Amniotic stem cell (primary cell): ENCODE results near the gene OSTF1.

Source experiments
- DNase-seq: peaks from one replicate; lab custom pipeline; 2025; lab: John Stamatoyannopoulos, UW

OSTF1 gene

DNA sequence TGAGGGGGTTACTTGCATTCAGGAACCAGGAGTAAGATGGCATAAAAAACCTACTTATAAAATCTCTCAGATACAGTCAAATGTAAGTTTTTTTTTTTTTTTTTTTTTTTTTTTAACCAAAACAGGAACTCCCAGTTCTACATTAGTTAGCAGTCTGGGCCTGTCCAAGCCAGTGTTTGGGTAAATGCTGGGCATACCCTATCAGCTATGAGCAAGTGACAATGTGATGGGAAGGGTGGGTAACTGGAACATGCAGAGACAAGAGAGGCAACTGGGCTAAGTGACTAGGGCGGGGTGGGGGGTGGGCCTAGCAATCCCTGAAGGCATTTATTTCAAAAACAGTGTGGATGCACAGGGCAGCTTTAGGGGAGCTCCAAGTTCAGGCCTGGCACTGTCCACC is 2.7 kb upstream of the OSTF1 start:
- no peak for DNase-seq

DNA sequence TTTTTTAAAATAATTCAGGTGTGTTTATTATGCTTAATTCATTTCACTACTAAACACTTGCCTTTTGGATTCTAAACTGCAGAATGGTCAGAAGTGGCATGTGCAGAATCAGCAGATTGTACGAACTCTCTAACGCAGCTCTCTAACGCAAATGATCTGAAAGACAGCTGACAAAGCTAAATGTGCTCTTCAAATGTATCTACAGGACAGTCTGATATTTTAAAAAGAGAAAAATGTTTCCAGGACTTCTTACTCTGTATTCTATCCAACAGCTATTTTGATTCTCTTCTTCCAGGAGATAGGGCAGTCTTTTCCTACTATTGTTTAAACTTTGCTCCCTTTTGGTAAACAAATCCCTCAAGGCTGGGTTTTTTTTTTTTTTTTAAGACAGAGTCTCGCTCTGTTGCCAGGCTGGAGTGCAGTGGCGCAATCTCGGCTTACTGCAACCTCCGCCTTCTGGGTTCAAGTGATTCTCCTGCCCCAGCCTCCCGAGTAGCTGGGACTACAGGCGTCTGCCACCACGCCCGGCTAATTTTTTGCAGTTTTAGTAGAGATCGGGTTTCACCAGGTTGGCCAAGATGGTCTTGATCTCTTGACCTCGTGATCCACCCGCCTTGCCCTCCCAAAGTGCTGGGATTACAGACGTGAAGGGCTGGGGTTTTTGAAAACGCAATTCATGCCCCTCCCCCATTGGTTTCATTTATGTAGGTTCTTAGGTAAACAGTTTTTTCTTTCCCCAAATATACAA is 1.6 kb upstream of the OSTF1 start:
- no peak for DNase-seq

DNA sequence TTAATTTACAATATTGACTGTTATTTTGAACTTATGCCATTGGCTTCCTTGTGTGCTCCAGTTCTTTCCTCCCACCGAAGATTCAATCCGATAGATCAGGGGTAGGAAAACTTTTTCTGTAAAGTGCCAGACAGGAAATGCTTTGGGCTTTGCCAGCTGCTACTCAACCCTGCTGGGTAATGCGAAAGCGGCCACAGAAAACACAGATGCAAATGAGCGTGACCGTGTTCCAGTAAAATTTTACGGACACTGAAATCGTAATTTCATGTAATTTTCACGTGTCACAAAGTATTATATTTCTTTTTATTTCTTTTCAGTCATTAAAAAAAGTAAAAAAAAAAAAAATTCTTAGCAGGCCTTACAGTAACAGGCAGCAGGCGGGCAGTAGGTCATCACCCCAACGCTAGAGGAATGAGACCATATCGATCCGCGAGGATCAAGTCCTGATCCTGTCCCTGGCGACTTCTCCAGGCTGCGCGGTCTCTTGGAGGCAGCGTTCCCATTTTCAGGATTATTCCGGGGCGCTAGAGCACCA is 958 bp upstream of the OSTF1 start:
- no peak for DNase-seq

DNA sequence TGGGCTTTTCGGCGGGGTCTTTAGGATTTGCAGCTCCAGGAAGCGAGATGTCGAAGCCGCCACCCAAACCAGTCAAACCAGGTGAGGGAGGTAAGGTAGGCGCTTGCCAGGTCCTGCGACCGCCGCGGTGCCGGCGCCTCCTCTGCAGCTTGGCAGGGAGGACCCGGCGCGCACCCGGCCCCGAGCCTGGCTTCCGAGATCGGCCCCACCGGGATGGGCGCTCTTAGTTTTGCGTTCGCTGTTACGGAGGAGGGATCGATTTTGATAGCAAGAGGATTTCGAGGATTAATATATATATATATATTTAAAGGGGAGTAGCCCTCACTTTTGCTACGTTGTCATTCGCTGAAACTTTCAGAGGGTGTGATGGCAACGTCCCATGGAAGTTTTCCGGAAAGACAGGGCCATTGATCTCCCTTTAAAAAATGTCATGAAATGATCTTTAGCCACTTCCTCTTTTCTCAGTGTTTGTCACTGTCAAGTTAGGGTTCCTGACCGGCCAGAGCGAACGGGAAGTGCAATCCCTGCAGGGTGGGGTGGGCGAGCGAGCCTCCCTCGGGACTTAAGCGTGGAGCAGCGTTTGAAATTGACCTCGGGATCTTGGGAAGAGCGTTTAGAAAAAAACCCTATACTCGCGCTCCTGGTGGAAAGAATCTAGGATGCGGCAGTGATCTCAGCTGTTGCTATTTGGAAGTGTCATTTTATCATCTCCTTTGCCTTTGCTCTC is 495 bp downstream of the OSTF1 start:
- peak; percentile 62 for DNase-seq

DNA sequence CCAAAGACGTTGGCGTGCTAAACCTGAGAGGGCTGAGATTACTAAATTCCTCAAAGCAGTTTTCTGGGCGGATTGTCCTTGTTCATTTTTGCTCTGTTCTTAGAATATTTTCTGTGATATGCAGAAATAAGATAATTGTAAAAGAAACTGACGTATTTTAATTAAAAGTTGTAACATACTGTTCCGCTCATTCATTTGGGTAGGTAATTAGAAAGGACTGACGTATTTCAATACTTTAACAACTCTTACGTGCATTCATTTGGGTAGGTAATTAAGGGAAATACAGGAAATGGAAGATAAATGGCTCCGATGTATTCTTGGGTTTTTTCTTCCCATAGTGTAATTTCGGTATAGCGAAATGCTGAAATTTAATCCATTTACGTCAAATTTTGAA is 1.1 kb downstream of the OSTF1 start:
- DNase-seq = no peak

DNA sequence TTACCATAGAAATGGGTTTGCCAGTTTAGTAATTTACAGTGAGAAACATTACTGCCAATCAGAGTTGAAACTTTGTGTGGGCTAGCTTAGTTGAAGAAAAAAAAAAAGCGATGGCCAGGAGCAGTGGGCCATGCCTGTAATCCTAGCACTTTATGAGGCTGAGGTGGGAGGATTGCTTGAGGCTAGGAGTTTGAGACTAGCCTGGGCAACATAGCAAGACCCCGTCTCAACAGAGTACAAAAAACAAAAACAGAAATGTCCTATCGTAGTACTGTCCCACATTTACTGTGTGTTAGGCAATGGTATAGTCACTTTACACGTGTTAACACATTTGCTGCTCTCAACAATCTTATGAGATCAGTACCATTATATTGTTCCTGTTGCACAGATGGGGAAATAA is 2.3 kb downstream of the OSTF1 start:
- no peak for DNase-seq

DNA sequence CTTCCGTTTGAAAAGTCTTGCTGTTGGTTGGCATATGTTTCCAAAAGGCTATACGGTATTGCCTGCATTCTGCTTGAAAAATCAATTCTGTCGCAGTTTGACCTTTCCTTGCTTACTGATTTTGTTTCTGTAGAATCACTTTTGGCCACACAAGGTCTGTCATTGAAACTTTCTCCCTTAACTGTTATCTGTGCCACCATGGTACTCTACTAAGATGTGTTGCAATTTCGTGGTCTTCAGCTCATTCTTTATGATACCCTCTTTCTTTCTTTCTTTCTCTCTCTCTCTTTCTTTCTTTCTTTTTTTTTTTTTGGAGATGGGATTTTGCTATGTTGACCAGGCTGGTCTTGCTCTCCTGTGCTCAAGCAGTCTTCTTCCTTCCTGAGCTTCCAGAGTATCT is 4.5 kb downstream of the OSTF1 start:
- no peak for DNase-seq

DNA sequence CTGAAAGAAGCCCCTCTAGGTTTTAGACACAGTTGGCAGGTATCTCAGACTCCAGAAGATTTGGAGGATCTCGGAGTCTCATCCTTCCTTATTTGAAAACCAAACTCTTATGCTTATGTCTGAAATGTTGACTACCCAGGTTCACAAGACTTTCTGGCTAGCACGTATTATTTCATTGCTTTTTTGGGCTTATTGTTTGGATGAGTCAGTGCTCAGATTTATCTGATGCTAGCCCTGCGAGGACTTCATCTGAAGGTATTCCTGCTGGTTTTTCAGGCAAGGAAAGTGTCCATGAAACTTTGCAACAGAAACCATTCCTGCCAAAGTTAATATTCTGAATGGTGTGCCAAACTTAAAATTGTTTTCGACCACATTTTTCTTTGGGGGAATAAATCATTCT is 8.5 kb downstream of the OSTF1 start:
- no peak for DNase-seq

DNA sequence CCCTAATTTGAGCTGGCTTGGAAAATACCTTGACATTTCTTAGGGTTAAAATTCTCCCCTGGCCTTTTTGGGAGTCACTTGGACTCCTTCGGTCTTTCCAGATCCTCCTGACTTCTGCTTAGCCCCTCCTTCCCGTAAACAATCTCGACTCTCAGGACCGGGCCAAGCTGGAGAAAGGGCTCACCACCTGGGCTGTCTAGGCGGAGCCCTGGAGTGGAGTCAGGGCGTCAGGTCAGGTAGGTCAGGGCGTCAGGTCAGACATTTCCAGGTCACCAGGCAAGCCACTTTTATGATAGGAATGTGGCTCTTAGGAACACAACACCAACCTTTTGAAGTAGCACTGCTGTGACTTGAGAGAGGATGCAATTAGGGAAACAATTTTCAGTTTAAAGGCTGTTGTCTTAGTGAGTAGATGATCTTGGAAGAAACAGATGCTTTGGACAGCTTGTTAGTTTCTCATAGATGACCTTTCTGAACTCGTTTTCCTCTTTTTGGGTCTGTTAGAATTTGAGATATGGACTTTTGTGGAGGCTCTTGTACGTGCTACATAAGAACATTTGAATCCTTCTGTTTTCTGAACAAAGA is 12.8 kb downstream of the OSTF1 start:
- no peak for DNase-seq

DNA sequence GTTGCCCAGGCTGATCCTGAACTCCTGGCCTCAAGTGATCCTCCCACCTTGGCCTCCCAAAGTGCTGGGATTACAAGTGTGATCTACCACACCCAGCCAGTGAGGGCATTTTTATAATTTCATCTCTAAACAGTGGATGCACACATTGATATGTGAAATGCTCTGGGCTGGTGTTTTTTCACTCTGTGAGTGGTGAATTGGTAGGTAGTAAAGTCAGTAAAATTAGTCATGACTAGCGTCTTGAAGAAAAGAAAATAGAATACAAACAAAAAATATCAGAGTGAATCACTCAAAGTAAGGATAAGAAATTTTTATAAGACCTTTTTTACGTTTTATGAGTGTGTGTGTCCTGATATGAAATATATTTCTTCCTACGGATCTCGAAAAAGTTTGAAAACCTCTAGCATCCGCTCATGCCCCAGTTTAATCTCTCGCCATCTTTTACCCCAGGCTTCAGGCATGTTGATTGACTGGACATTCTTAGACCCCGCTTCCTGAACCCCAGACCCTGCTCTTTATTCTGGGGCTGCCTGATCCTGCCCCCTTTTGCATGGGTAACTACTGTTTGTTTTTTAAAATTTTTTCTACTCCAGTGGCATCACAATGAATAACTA is 14.0 kb downstream of the OSTF1 start:
- DNase-seq = no peak

DNA sequence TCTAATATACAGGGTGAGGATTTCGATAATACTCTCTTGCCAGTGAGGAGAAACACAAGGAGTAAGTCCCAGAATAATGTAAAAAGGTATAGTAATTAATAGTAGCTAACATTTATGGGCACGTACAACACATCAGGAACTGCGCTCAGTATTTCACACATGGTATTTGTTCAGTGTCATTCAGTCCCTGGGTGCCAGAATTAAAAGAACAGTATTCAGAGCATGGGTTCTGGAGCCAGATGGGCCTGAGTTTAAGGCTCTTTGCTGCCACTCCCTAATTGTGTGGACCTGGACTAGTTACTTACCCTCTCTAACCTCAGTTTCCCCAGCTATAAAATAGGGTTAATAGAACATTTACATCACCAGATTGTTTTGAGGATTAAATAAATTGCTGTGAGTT is 16.3 kb downstream of the OSTF1 start:
- no peak for DNase-seq

DNA sequence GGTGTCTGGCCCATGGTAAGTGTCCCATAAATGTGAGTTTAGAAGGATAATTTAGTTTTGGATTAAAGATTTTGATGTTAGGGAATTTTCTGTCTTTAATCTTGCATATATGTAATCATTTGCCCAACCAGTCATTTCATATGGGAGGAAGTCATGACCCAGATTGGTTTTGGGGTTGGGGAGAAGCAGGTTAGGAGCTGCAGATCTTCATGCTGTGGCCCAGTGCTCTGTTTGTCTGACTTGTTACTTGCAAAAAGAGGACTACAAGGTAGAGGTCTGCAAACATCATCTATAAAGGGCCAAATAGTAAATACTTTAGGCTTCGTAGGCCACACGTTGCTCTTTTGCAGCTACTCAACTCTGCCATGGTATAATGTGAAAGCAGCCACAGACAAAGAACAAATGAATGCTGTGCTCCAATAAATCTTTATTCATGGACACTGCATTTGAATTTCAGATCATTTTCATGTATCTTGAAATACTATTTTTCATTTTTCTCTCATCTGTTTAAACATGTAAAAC is 16.8 kb downstream of the OSTF1 start:
- no peak for DNase-seq

DNA sequence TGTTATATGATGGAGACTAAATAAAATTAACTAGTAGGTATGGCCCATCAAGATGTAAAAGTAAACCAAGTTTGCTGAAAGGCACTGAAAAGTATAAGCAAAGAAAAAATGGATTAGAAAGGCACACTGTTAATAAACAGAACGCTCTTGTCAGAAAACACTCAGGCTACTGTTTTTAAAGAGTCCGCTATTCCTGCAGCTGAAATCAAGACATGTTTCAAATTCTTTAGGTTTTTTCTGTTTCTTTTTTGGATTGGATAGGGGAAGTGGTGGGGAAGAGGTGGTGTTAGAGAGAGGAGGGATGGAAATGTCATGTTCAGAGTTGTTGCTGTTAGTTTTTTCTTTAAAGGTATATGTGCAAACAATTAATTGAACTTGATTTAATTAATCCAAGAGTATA is 17.5 kb downstream of the OSTF1 start:
- no peak for DNase-seq

DNA sequence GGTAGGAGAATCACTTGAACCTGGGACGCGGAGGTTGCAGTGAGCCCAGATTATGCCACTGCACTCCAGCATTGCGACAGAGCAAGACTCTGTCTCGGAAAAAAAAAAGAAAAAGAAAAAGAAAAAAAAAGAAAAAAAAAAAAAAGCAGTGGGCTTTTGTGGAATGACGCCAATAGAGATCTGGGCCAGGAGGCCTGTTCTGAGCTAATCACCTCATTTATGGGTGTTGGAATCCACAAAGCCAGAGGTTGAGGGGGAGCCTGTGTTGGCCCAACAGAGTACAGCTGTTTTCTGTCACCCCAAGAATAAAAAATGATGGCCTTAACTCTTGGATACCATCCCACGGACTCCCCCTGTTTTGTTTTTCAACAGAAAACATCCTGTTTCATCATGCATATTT is 18.5 kb downstream of the OSTF1 start:
- no peak for DNase-seq

DNA sequence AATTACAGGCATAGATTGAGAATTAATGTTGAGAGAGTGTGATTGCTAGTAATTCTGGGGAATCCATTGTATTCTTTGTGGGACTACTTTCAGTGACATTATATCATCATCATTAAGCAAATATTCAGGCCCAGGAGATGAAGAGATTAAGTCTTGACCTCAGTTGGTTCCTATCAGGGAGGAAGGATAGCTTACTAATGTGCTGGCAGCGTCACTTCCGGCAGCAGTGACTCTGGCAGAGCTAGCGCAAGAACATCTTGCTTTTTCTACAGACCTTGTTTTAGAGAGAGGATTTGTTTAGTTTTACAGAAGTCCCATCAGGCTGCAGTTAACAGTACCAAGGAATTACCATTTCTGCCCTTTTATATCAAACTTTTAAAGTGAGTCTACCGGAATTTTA is 20.3 kb downstream of the OSTF1 start:
- DNase-seq = no peak

DNA sequence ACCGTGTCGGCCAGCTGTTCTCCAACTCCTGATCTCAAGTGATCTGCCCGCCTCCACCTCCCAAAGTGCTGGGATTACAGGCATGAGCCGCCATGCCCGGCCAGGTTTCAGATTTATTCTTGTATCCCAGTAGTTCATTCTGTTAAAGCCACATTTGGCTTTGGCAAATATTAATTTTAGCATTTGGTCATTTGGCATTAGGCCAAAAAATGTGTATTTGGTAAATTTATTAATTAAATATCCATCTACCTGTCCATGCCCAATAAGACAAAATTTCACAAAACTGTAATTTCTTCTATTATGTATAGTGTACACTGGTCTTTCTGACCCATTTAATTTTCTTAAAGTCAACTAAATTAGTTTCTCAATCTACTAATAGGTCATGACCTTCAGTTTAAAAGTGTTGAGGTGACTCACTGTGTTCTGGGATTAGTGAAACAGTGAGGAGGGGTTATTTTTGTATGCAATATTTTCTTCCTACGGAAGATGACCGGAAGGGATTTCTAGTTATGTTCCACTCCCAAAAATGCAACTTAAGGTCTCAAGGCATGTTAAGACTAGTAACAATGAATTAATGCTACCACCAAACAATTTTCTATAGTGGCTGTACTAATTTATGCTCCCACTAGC is 21.0 kb downstream of the OSTF1 start:
- no peak for DNase-seq

DNA sequence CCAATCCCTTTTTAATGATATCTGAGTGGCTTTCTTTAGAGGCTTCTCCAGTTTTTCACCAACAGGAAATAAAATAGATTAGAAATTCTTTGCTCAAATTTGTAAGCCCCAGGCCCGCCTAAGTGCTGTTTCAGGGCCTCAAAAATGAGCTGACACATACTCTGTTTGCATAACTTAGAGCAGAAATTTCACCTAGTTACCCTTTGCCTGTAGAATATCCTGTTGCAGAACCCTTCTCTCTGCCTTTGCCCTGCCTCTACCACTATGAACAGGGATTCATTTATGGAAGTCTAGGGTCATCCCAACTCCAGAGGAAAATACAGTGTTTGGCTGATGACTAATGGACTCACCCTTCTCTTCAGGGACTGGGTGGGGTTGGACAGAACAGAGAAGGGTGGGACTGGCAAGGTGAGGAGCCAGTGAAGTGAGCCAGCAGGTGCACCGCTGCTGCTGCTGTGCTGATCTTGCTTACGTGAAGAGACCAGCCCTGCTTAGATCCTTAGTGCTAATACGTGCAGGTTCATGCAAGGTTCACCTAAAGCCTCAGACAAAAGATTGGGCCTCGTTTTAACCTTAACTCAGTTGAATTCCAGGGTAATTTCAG is 22.8 kb downstream of the OSTF1 start:
- DNase-seq = no peak

DNA sequence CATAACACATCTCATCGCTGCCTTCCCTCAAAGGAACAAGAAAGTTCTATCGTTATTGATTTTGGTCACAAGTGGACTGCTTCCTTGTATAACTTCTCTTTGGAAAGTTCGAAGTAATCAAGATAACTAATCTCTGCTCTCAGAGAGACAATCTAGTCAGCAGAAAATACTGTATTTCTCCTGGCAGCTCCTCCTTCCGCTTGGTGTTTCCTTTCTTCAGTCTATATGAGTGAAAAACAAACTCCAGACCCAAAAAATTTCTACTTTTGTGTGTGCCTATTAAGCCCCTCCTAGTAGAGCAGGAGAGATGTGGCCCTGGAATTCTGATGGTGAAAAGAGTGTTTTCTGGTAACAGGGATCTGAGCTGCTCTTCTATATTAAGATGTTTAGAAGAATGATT is 24.5 kb downstream of the OSTF1 start:
- no peak for DNase-seq

DNA sequence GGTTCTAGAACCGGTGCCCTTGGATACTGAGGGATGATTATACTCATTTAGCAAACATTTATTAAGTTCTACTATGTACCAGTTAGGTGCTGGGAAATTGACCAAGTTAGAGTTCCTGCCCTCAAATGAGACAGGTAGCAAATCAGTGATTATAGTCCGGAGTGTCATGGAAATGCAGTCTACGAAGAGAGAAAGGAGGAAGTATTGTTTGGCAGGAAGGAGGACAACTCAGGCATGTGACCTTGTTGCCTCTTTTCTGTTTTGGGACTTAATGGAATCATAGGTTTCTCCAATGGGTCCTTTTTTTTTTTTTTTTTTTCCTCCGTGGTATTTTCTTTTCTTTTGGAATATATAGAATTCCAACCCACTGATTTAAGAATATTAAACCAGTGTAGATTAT is 28.0 kb downstream of the OSTF1 start:
- no peak for DNase-seq

DNA sequence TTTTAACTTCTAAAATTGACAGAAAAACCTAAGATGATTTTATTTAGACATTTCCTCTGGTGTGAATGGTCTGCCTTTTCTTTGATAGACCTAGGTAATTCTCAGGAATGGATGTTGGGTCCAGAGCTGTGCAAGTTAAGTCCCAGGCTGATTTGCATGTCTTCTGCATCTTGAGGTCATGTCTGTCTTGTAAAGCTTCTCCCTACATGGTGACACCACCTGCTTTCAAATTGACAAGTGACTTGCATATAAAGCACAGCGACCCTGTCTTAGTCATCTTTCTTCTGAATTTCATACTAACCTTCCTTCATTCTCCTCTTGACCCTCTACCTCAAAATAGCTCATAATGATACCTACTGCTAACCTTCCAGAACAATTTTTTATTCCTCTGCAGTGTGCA is 29.2 kb downstream of the OSTF1 start:
- no peak for DNase-seq

DNA sequence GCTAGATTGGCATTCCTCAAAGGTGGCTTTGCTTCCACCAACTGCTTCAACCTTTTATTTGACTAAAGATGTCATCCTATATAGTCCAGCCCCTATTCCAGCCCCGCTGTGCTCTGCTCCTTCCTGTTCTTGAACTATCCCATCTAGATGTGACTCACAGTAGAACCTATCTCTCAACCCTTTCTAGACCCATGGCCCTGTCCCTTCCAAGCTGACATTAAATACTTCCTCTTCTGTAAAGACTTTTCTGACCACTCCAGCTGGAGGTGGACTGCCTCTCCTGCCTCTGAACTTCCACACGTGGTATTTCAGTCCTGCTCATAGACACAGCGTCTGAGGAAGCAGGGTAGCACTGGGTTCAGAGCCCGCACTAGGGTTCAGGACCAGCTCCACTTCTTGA is 32.4 kb downstream of the OSTF1 start:
- no peak for DNase-seq
